GM23248 (cell line): ENCODE measurements around the gene PSMB5. TPM values are rescaled to one million over a fixed set of nuclear protein-coding genes. Genes with fewer than 3 reads are reported as not detected.

Experiments used
- DNase-seq: peaks from one replicate; pipeline ENCODE4 v3.0.0-alpha.2; 2015
- H2AFZ ChIP-seq: fragments of 200-600 bp; sonication (generic); 2 replicates; pipeline ENCODE4 v1.6.1; 2016; ENCODE audit warnings: antibody characterized with exemption
- H3F3A ChIP-seq: fragments of 200-600 bp; sonication (generic); 2 replicates; pipeline ENCODE4 v1.6.1; 2016; ENCODE audit warnings: mild to moderate bottlenecking, antibody characterized with exemption, mixed run types; ENCODE audit not compliant: insufficient read depth
- H3K27ac ChIP-seq: fragments of 200-600 bp; sonication (generic); 2 replicates; pipeline ENCODE4 v1.5.1; 2016; ENCODE audit warnings: mild to moderate bottlenecking
- H3K27me3 ChIP-seq: fragments of 200-600 bp; sonication (generic); replicated peaks from 2 replicates; pipeline ENCODE4 v1.6.1; 2016; ENCODE audit warnings: mild to moderate bottlenecking; ENCODE audit not compliant: insufficient read depth
- H3K36me3 ChIP-seq: fragments of 200-600 bp; sonication (generic); 2 replicates; pipeline ENCODE4 v1.6.1; 2016; ENCODE audit warnings: low read depth, mild to moderate bottlenecking
- H3K4me1 ChIP-seq: fragments of 200-600 bp; sonication (generic); 2 replicates; pipeline ENCODE4 v1.6.1; 2016; ENCODE audit warnings: mild to moderate bottlenecking; ENCODE audit not compliant: insufficient read depth
- H3K4me2 ChIP-seq: fragments of 200-600 bp; sonication (generic); one replicate; pipeline ENCODE4 v1.6.1; 2016; ENCODE audit warnings: mild to moderate bottlenecking; ENCODE audit not compliant: unreplicated experiment
- H3K4me3 ChIP-seq: fragments of 200-600 bp; sonication (generic); 2 replicates; pipeline ENCODE4 v1.5.1; 2016; ENCODE audit warnings: mild to moderate bottlenecking
- H3K79me2 ChIP-seq: fragments of 200-600 bp; sonication (generic); 2 replicates; pipeline ENCODE4 v1.6.1; 2016; ENCODE audit warnings: mild to moderate bottlenecking; ENCODE audit not compliant: insufficient read depth
- H3K9ac ChIP-seq: fragments of 200-600 bp; sonication (generic); 2 replicates; pipeline ENCODE4 v1.6.1; 2016; ENCODE audit warnings: mild to moderate bottlenecking
- H3K9me2 ChIP-seq: fragments of 200-600 bp; sonication (generic); 2 replicates; pipeline ENCODE4 v1.6.1; 2016; ENCODE audit warnings: mixed run types, mild to moderate bottlenecking, moderate library complexity; ENCODE audit not compliant: insufficient read depth
- H3K9me3 ChIP-seq: fragments of 200-600 bp; sonication (generic); one replicate; pipeline ENCODE4 v1.6.1; 2017; ENCODE audit warnings: low read depth
- H4K20me1 ChIP-seq: fragments of 200-600 bp; sonication (generic); 2 replicates; pipeline ENCODE4 v1.6.0; 2016; ENCODE audit not compliant: insufficient read depth
- EZH2 ChIP-seq: fragments of 200-600 bp; sonication (generic); IDR thresholded peaks from 2 replicates; pipeline ENCODE4 v1.6.1; 2018; ENCODE audit warnings: antibody characterized with exemption, mild to moderate bottlenecking; ENCODE audit not compliant: insufficient read depth, poor library complexity, severe bottlenecking
- EZH2phosphoT487 ChIP-seq: fragments of 200-600 bp; sonication (generic); IDR thresholded peaks from 2 replicates; pipeline ENCODE4 v1.6.1; 2018; ENCODE audit warnings: antibody characterized with exemption, moderate library complexity, mild to moderate bottlenecking, low read depth; ENCODE audit not compliant: insufficient read depth
- WGBS, 2 experiments: methylation state at CpG; one replicate each; pipeline ENCODE4 v1.1.6; 2015 to 2017; ENCODE audit warnings: low lambda C conversion rate in 2 of 2, low coverage in 1 of 2; ENCODE audit errors: missing lambda C conversion rate in 2 of 2; 5-methylcytosine and 5-hydroxymethylcytosine counted together
- in situ Hi-C: fragments of 300-500 bp; cut with MboI; formaldehyde crosslinking; loops from 2 replicates; pipeline ENCODE4 v1.15.0; 2020
- polyA plus RNA-seq: library from polyadenylated mRNA; unstranded; fragments of >200 nt; fragmentation: Nextera tagmentation; extraction: Ambion mirVana; gene quantifications from 2 replicates; pipeline ENCODE4 v1.2.1, GENCODE V29; 2016
- total RNA-seq: library from RNA; depleted of rRNA; stranded (reverse); fragments of >200 nt; shearing (Covaris generic); gene quantifications from 2 replicates; pipeline ENCODE4 v1.2.3, GENCODE V29; 2014

The PSMB5 gene
- total and polyA plus RNA-seq, 2 experiments from 2014 or later: 263 to 274 TPM

DNA sequence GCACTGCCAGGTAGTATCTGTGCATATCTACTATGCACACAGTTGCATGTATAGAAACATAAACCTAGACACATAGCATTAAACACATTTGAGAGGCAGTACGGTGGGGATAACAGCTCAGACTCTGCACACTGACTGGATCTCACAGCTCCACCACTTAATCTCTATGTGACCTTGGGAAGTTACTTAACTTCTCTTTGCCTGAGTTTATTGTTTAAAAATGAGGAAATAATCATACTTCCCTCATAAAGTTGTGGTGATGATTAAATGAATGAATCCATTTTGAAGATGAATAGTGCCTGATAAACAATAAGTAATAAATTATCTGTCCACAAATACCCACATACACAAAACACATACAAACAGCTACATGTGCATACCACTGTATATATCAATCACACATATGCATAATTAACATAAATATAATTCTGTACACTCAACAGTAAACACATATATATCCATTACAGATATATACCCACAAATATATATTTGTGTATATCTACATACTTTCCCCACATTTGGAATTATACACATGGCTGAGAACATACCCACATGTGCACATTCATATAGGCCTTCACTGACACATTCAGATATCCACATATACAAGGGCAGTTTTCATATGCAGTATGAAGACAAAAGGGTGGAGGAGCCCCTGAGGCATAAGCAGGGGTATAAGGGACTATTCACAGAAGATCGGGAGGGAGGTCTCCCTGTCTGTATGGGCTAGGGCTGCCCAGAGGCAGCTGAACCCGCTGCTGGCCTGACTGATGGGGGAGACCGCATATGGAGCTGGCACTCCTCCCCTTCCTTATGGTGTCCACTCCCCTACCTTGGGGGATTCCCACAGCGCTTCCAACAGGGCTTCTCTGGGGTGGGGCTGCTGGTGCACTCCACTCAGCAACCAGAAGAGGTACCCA, 16.7 kb upstream of the PSMB5 start:
- H3K9me3 ChIP-seq: no peaks in the 10 kb centered on the region
- no peak overlapping the region for H3K9ac ChIP-seq
- no peaks in the 10 kb centered on the region for H3K79me2 ChIP-seq
- no peak overlapping the region for H3K27ac ChIP-seq
- DNase-seq: no peak
- TF ChIP-seq EZH2 (no peak), EZH2phosphoT487 (no peak)
- in situ Hi-C loops: loop anchor here (5.0 kb wide), 1 partner anchor 59 kb away; no protein-coding TSS in a partner anchor
- no peaks in the 10 kb centered on the region for H3K27me3 ChIP-seq
- peaks cover 2% of the 10 kb centered on the region for H3K4me1 ChIP-seq
- H3K36me3 ChIP-seq: no peaks in the 10 kb centered on the region
- H3K4me3 ChIP-seq: no peak overlapping the region
- H2AFZ ChIP-seq: no peak overlapping the region
- no peaks in the 10 kb centered on the region for H4K20me1 ChIP-seq
- 83 to 88% methylated on average over 5 of the region's 5 CpGs for WGBS, 2 experiments
- no peaks in the 10 kb centered on the region for H3K9me2 ChIP-seq
- no peak overlapping the region for H3K4me2 ChIP-seq
- H3F3A ChIP-seq: no peaks in the 10 kb centered on the region; the same call in 1 of the 2 replicates

DNA sequence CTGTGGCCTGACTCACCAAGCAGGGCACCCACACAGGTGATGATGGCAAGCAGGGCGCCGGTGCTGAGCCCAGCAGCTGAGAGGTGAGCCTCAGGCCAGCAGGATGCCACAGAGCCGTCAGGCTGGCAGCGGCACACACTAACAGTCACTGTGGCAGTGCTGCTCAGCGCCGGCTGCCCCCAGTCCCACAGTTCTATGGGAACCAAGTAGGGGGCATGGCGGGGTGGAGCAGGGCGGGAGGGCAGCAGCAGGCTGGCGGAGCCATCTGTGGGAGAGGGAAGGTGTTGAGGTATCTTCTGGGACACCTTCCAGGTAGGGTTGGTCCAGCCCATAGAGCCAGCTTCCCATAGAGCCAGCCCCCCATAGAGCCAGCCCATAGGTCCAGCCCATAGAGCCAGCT, 14.3 kb upstream of the PSMB5 start:
- Histone ChIP-seq H4K20me1 (no peaks in the 10 kb centered on the region), H3K36me3 (no peaks in the 10 kb centered on the region), H2AFZ (no peak overlapping the region), H3K9ac (no peak overlapping the region), H3K9me3 (no peaks in the 10 kb centered on the region), H3K9me2 (no peaks in the 10 kb centered on the region), H3K4me3 (no peak overlapping the region), H3K27ac (no peak overlapping the region), H3K79me2 (no peaks in the 10 kb centered on the region), H3K4me2 (no peak overlapping the region), H3K4me1 (no peaks in the 10 kb centered on the region), H3F3A (no peaks in the 10 kb centered on the region; the same call in 1 of the 2 replicates), H3K27me3 (no peaks in the 10 kb centered on the region)
- 93 to 96% methylated on average over 9 of the region's 9 CpGs for WGBS, 2 experiments
- DNase-seq: no peak
- in situ Hi-C loops: no loop called here
- TF ChIP-seq EZH2phosphoT487 (no peak), EZH2 (no peak)

DNA sequence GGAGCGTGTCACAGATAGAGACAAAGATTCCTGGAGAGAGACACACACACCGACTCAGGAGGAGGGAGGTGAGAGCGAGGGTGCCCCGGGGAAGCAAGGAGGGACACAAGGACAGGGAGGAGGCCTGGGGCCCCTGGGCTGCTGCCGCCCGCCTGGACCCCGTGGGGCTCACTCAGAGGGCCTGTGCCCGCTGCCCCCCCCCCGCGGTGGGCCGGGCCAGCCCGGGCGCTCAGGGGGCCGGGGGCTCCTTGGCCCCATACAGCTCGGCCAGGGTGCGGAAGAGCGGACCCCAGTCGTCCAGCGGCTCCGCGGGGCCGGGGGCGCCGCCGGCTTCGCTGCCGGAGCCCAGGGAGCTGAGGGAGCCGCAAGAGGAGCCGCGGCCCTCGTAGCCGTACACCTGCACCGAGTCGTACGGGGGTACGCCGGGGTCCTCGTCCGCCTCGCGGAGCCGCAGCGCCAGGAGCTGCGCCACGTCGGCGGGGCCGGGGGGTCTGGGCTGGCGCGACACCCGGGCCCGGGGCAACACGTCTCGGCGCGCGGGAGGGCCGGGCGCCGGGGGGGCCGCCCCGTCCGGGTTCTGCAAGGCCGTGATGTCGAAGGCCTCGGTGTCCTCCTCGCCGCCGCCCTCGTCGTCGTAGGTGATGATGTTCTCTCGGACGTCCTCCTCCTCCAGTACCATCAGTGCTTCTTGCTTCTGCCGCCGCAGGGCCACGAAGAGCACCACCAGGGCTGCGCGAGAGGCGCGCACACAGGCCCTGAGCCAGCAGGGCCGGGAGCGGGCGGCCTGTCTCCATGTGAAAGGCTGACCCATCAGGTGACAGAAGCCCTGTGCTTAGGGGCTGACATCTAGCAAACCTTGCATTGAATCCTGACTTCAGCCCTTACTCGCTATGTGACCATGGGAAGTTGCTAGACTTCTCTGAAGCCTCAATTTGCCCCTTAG, 13.3 kb upstream of the PSMB5 start:
- no peak for TF ChIP-seq EZH2phosphoT487
- TF ChIP-seq EZH2: no peak

DNA sequence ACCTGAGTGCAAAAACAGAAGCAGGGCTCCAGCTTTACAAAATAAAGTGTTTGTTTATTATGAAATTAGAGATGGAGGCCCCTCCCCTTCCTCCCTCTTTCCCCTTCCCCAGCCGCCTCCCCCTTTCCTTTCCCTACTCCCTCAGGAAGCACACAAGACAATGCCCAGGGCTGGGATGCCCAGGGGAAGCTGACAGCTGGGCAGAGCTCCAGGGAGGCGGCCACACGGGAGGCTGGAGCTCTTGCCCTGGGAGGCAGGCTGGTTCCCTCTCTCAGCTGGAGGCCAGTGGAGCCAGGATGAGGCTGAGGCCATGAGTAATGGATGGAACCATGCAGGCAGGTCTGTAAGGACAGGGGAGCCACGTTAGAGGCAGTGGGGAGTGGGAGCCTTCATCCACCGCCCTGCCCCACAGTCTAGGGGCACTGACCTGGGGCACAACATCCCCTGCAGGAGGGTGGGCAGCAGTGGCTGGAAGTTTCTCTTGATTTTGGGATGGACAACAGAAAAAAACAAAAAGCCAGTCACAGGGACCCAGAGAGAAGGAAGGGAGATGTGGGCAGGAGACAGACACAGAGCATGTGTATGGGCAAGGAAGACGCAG, 12.4 kb upstream of the PSMB5 start:
- H3K9me2 ChIP-seq: no peaks in the 10 kb centered on the region
- H2AFZ ChIP-seq: no peak overlapping the region
- WGBS, 2 experiments: 90 to 92% methylated on average over 6 of the region's 6 CpGs

More for the DNA sequence above, 13.3 kb upstream of the PSMB5 start:
- Histone ChIP-seq H3K27me3 (no peaks in the 10 kb centered on the region), H3K9me3 (no peaks in the 10 kb centered on the region), H2AFZ (no peak overlapping the region), H3F3A (no peaks in the 10 kb centered on the region; the same call in 1 of the 2 replicates), H3K27ac (no peak overlapping the region), H3K36me3 (no peaks in the 10 kb centered on the region), H3K4me1 (no peaks in the 10 kb centered on the region), H3K4me3 (no peak overlapping the region), H3K79me2 (no peaks in the 10 kb centered on the region), H3K9me2 (no peaks in the 10 kb centered on the region), H3K9ac (no peak overlapping the region), H4K20me1 (no peaks in the 10 kb centered on the region), H3K4me2 (no peak overlapping the region)
- in situ Hi-C loops: no loop called here
- 82 to 94% methylated on average over 23 to 77 of the region's 85 CpGs for WGBS, 2 experiments
- no peak for DNase-seq

More for the DNA sequence above, 12.4 kb upstream of the PSMB5 start:
- TF ChIP-seq EZH2phosphoT487 (no peak), EZH2 (no peak)
- Histone ChIP-seq H3K9ac (no peak overlapping the region), H3K27ac (no peak overlapping the region), H3K9me3 (no peaks in the 10 kb centered on the region), H3K27me3 (no peaks in the 10 kb centered on the region), H3K4me2 (no peak overlapping the region), H3K4me1 (no peaks in the 10 kb centered on the region), H3K4me3 (no peak overlapping the region), H3K79me2 (no peaks in the 10 kb centered on the region), H3F3A (no peaks in the 10 kb centered on the region; the same call in 1 of the 2 replicates), H4K20me1 (no peaks in the 10 kb centered on the region), H3K36me3 (no peaks in the 10 kb centered on the region)
- DNase-seq: no peak
- in situ Hi-C loops: no loop called here
